Spinal cord (tissue), 10 donors: ENCODE measurements around the gene MRNIP. TPM values are rescaled to one million over a fixed set of nuclear protein-coding genes. Genes with fewer than 3 reads are reported as not detected.

Experiments
- DNase-seq, 6 donors: peaks; one replicate each; pipeline versions ENCODE4 v3.0.0 to v3.0.0-alpha.2; 2013 to 2015; ENCODE audit warnings: low spot score in 6 of 6, low read depth in 4 of 6
- H3K27ac ChIP-seq: one replicate; pipeline ENCODE4 v1.5.1; 2013; ENCODE audit warnings: low read depth, low read length, control low read depth
- H3K27me3 ChIP-seq: one replicate; pipeline ENCODE4 v1.6.1; 2013; ENCODE audit warnings: low read length; ENCODE audit not compliant: control insufficient read depth, insufficient read depth
- H3K36me3 ChIP-seq: one replicate; pipeline ENCODE4 v1.6.1; 2013; ENCODE audit warnings: low read length; ENCODE audit not compliant: control insufficient read depth, insufficient read depth
- H3K4me1 ChIP-seq: one replicate; pipeline ENCODE4 v1.6.1; 2013; ENCODE audit warnings: low read length; ENCODE audit not compliant: control insufficient read depth, insufficient read depth
- H3K4me3 ChIP-seq: one replicate; pipeline ENCODE4 v1.5.1; 2013; ENCODE audit warnings: low read depth, low read length, control low read depth
- H3K9me3 ChIP-seq: one replicate; pipeline ENCODE4 v1.6.1; 2013; ENCODE audit warnings: low read length; ENCODE audit not compliant: control insufficient read depth, insufficient read depth
- WGBS: methylation state at CpG from one replicate; pipeline ENCODE4 v1.1.5; 2013; ENCODE audit warnings: missing lambda C conversion rate; ENCODE audit not compliant: insufficient coverage; 5-methylcytosine and 5-hydroxymethylcytosine counted together
- polyA plus RNA-seq, 2 donors: library from polyadenylated mRNA; unstranded; fragments of 120-200 nt; gene quantifications; one replicate each; pipeline ENCODE4 v1.2.1, GENCODE V29; 2013; ENCODE audit not compliant: insufficient read length in 2 of 2
- total RNA-seq, 2 donors: library from RNA; depleted of rRNA in 1 of 2; stranded (reverse); fragments of 120-200 nt in 1 of 2; fragments of >200 nt in 1 of 2; gene quantifications; one replicate each; pipeline versions ENCODE4 v1.2.3 to v1.2.4, GENCODE V29; 2013 to 2014
- donor health status: healthy.

The MRNIP gene
- total and polyA plus RNA-seq, 4 donors: 26.3 to 53.9 (median 42.3) TPM

GRCh38 chr5:179801304-179802206 lies 57.1 kb downstream of the MRNIP start:
- peaks cover 45% of the 10 kb centered on the region for H3K4me1 ChIP-seq
- no peak overlapping the region for H3K4me3 ChIP-seq
- H3K27me3 ChIP-seq: no peaks in the 10 kb centered on the region
- H3K27ac ChIP-seq: no peak overlapping the region
- 49% methylated on average over 57 of the region's 67 CpGs for WGBS
- H3K9me3 ChIP-seq: no peaks in the 10 kb centered on the region
- peaks cover 78% of the 10 kb centered on the region for H3K36me3 ChIP-seq
- peak in 1 of 6 donors; percentile 59 for DNase-seq

GRCh38 chr5:179800696-179801201 lies 57.9 kb downstream of the MRNIP start:
- peaks cover 49% of the 10 kb centered on the region for H3K4me1 ChIP-seq
- no peaks in the 10 kb centered on the region for H3K9me3 ChIP-seq
- H3K27ac ChIP-seq: no peak overlapping the region
- no peak for DNase-seq
- 83% methylated on average over 11 of the region's 12 CpGs for WGBS
- H3K4me3 ChIP-seq: no peak overlapping the region
- H3K27me3 ChIP-seq: no peaks in the 10 kb centered on the region
- peaks cover 79% of the 10 kb centered on the region for H3K36me3 ChIP-seq

GRCh38 chr5:179800071-179800695 lies 58.4 kb downstream of the MRNIP start:
- Histone ChIP-seq H3K27me3 (no peaks in the 10 kb centered on the region), H3K9me3 (no peaks in the 10 kb centered on the region), H3K36me3 (peaks cover 76% of the 10 kb centered on the region), H3K4me3 (no peak overlapping the region), H3K4me1 (peaks cover 48% of the 10 kb centered on the region), H3K27ac (no peak overlapping the region)
- no peak for DNase-seq
- WGBS: 92% methylated on average over 21 of the region's 21 CpGs

GRCh38 chr5:179799644-179799973 lies 59.0 kb downstream of the MRNIP start:
- H3K4me3 ChIP-seq: no peak overlapping the region
- H3K27me3 ChIP-seq: no peaks in the 10 kb centered on the region
- WGBS: 96% methylated on average over 3 of the region's 5 CpGs
- no peak overlapping the region for H3K27ac ChIP-seq
- no peaks in the 10 kb centered on the region for H3K9me3 ChIP-seq
- H3K36me3 ChIP-seq: peaks cover 71% of the 10 kb centered on the region
- DNase-seq: no peak
- peaks cover 48% of the 10 kb centered on the region for H3K4me1 ChIP-seq

- peaks cover 48% of the 10 kb centered on the region for H3K4me1 ChIP-seq
- 95% methylated on average over 36 of the region's 36 CpGs for WGBS
- no peaks in the 10 kb centered on the region for H3K27me3 ChIP-seq
- H3K27ac ChIP-seq: no peak overlapping the region
- H3K9me3 ChIP-seq: no peaks in the 10 kb centered on the region
- DNase-seq: no peak
- no peak overlapping the region for H3K4me3 ChIP-seq
- peaks cover 67% of the 10 kb centered on the region for H3K36me3 ChIP-seq
Observed at GRCh38 chr5:179798771-179799643, 59.6 kb downstream of the MRNIP start.

- H3K4me1 ChIP-seq: peaks cover 49% of the 10 kb centered on the region
- H3K36me3 ChIP-seq: peaks cover 68% of the 10 kb centered on the region
- WGBS: 96% methylated on average over 16 of the region's 23 CpGs
- H3K27me3 ChIP-seq: no peaks in the 10 kb centered on the region
- no peaks in the 10 kb centered on the region for H3K9me3 ChIP-seq
- DNase-seq: no peak
- no peak overlapping the region for H3K27ac ChIP-seq
- H3K4me3 ChIP-seq: no peak overlapping the region
Observed at GRCh38 chr5:179798144-179798770, 60.4 kb downstream of the MRNIP start.

GRCh38 chr5:179797741-179798140 lies 60.9 kb downstream of the MRNIP start:
- Histone ChIP-seq H3K36me3 (peaks cover 72% of the 10 kb centered on the region), H3K4me3 (no peak overlapping the region), H3K27me3 (no peaks in the 10 kb centered on the region), H3K27ac (no peak overlapping the region), H3K9me3 (no peaks in the 10 kb centered on the region), H3K4me1 (peaks cover 46% of the 10 kb centered on the region)
- no peak for DNase-seq
- 95% methylated on average over 30 of the region's 30 CpGs for whole genome bisulfite sequencing

DNA sequence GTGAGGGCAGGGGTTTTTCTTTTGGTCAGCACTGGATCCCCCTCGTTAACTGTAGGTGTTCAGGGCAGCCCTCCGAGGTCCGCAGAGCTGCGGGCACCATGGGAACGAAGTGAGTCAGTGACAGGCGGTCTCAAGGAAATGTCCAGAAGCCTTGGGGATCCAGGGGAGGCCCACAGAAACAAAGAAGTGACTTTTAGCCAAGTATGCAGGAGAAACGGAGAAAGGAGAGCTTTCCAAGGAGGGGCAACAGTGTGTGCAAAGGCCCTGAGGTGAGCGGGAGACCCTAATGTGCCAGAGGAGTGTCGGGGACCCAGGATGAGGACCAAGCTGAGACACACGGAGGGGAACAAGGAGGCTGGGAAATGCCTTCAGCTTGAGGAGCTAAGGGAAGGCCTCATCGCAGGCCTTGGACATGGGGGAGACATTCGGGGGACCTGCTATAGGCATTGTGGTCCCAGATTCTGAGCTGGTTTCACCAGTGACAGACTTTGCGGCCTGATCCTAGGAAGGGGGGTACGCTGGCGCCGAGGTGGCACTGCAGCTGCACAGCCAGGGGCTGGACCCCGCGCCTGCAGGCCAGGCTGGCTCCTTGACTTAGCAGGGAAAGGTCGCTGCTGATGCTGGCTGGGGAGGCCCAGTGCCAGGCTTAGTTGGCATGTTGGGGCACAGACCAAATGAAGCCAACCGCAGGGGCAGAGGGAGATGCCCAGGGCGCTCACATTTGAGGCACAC lies 61.6 kb downstream of the MRNIP start:
- Histone ChIP-seq H3K27me3 (no peaks in the 10 kb centered on the region), H3K4me3 (peak overlapping the region; percentile 36), H3K36me3 (peaks cover 72% of the 10 kb centered on the region), H3K27ac (no peak overlapping the region), H3K9me3 (no peaks in the 10 kb centered on the region), H3K4me1 (peaks cover 42% of the 10 kb centered on the region)
- 85% methylated on average over 18 of the region's 21 CpGs for WGBS
- no peak for DNase-seq
